Mesothelial cell of epicardium (in vitro differentiated cells): ENCODE results near the gene SPATC1L. TPM values are rescaled to one million over a fixed set of nuclear protein-coding genes. Genes with fewer than 3 reads are reported as not detected.

ENCODE experiments used
- DNase-seq, 2 experiments: peaks; one replicate each; pipeline ENCODE4 v3.0.0; 2021; ENCODE audit warnings: low spot score in 2 of 2; ENCODE audit not compliant: unreplicated experiment in 2 of 2
- H3K27ac Mint-ChIP-seq: 2 replicates; pipeline ENCODE4 v1.8.0; 2021; ENCODE audit warnings: mixed read lengths
- H3K27me3 Mint-ChIP-seq: 2 replicates; pipeline ENCODE4 v1.8.0; 2021; ENCODE audit warnings: low read depth, mixed read lengths
- H3K36me3 Mint-ChIP-seq: 2 replicates; pipeline ENCODE4 v1.8.0; 2021; ENCODE audit warnings: mixed read lengths
- H3K4me1 Mint-ChIP-seq: 2 replicates; pipeline ENCODE4 v1.8.0; 2021; ENCODE audit warnings: mixed read lengths
- H3K4me3 Mint-ChIP-seq: 2 replicates; pipeline ENCODE4 v1.8.0; 2021; ENCODE audit warnings: mild to moderate bottlenecking, moderate library complexity, mixed read lengths
- H3K9me3 Mint-ChIP-seq: 2 replicates; pipeline ENCODE4 v1.8.0; 2021; ENCODE audit warnings: mixed read lengths
- total RNA-seq: library from RNA; stranded (reverse); gene quantifications from 3 replicates; pipeline ENCODE4 v1.2.1, GENCODE V29; 2021
- TF ChIP-seq, protein P1 (sequence below): fragments of 200-600 bp; sonication (generic); IDR thresholded peaks from one replicate; pipeline ENCODE4 v1.5.0; 2021; ENCODE audit warnings: antibody characterized with exemption; ENCODE audit not compliant: unreplicated experiment

The SPATC1L gene
- total RNA-seq, 1 donor from 2014 or later: 28.1 TPM

DNA sequence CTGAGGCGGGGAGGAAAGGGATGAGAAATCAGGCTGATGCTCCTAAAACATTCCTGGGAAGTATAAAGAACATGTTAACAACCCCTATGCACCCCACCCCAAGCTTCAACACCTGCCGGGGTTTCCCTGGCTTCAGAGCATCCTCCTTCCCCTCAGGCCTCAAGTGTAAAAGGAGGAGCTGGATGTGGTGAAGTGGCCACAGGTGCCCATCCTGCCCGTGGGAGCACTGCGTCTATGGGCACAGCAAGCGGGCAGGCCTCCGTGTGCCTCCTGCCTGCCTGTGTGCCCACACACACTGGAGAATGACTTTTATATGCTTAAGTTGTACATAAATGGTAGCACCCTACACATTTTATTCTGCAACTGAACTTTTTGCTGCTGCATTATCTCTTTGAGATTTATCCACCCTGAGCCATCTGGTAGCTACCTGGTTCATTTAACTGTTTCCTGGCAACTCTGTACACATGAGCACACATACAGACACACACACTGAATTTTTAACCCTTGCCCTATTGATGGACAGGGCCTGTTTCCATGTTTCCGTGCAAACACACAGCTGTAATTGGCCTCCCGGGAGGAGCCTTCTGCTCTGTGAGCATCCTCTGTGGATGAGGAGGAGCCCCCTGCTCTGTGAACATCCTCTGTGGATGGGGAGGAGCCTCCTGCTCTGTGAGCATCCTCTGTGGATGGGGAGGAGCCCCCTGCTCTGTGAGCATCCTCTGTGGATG, 15.4 kb downstream of the SPATC1L start:
- Mint-ChIP-seq H3K27ac (no peak overlapping the region), H3K9me3 (peaks cover 7% of the 10 kb centered on the region), H3K36me3 (peaks cover 38% of the 10 kb centered on the region), H3K27me3 (no peaks in the 10 kb centered on the region), H3K4me1 (no peaks in the 10 kb centered on the region), H3K4me3 (no peak overlapping the region)
- TF ChIP-seq, protein P1, sequence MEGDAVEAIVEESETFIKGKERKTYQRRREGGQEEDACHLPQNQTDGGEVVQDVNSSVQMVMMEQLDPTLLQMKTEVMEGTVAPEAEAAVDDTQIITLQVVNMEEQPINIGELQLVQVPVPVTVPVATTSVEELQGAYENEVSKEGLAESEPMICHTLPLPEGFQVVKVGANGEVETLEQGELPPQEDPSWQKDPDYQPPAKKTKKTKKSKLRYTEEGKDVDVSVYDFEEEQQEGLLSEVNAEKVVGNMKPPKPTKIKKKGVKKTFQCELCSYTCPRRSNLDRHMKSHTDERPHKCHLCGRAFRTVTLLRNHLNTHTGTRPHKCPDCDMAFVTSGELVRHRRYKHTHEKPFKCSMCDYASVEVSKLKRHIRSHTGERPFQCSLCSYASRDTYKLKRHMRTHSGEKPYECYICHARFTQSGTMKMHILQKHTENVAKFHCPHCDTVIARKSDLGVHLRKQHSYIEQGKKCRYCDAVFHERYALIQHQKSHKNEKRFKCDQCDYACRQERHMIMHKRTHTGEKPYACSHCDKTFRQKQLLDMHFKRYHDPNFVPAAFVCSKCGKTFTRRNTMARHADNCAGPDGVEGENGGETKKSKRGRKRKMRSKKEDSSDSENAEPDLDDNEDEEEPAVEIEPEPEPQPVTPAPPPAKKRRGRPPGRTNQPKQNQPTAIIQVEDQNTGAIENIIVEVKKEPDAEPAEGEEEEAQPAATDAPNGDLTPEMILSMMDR: no peak
- no peak for DNase-seq

DNA sequence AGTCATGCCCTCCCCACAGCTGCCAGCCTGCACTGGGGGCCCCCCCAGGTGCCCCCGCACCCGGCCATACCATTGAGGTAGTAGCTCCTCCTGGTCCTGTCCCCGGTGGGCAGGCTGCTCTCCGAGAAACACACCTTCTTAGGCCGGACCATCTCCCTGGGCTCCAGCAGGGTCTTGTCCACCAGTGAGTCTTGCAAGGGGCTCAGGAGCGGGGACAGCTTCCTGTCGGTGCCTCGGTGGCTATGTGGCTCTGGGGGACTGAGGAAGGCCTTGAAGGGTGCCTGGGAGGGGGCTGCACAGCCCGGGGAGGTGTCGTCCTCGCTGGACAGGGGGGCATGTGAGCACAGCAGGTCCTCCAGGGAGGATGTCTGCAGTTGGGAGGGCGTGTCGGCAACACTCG, 16.0 kb downstream of the SPATC1L start:
- H3K27me3 Mint-ChIP-seq: no peaks in the 10 kb centered on the region
- H3K27ac Mint-ChIP-seq: no peak overlapping the region

DNA sequence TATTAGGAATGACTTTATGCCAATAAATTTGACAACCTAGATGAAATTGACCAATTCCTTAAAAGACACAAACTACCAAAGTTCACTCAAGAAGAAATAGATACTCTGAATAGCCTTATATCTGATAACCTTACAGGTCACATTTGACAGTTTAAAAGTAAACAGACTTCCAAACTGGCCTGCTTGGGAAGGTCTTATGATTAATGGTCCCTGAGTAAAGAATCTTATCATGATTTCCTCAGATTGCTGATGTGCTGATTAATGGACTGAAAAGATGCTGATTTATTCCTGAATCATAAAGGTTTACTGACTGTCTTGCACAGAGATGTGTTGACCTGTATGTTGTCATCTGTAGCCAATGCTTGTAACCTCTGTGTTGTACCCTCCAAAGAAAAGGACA, 19.2 kb downstream of the SPATC1L start:
- Mint-ChIP-seq H3K27ac (no peak overlapping the region), H3K4me3 (no peak overlapping the region), H3K27me3 (no peaks in the 10 kb centered on the region), H3K4me1 (no peaks in the 10 kb centered on the region), H3K36me3 (peaks cover 26% of the 10 kb centered on the region), H3K9me3 (peaks cover 7% of the 10 kb centered on the region)
- no peak for DNase-seq
- TF ChIP-seq, protein P1: no peak

More for the DNA sequence above, 16.0 kb downstream of the SPATC1L start:
- peaks cover 7% of the 10 kb centered on the region for H3K9me3 Mint-ChIP-seq
- H3K4me1 Mint-ChIP-seq: no peaks in the 10 kb centered on the region
- DNase-seq: no peak
- TF ChIP-seq, protein P1: no peak
- peaks cover 36% of the 10 kb centered on the region for H3K36me3 Mint-ChIP-seq
- no peak overlapping the region for H3K4me3 Mint-ChIP-seq

DNA sequence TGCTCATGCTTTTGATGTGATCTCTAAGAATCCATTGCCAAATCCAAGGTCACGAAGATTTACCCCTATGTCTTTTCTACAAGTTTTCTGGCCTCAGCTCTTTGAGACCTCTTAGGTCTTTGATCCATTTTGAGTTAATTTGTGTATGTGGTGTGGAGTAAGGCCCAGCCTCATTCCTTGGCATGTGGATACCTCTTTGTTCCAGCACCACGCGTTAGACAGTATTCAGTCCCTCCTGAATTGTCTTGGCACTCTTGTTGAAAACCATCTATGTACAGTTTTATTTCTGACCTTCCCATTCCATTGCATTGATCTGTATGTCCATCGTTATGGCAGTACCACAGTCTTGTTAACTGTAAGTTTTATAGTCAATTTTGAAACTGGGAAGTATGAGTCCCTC, 20.9 kb downstream of the SPATC1L start:
- no peak overlapping the region for H3K4me3 Mint-ChIP-seq
- no peaks in the 10 kb centered on the region for H3K4me1 Mint-ChIP-seq
- H3K27me3 Mint-ChIP-seq: no peaks in the 10 kb centered on the region
- no peak for DNase-seq
- H3K36me3 Mint-ChIP-seq: peaks cover 26% of the 10 kb centered on the region
- TF ChIP-seq, protein P1: no peak
- H3K27ac Mint-ChIP-seq: no peak overlapping the region
- peaks cover 7% of the 10 kb centered on the region for H3K9me3 Mint-ChIP-seq

DNA sequence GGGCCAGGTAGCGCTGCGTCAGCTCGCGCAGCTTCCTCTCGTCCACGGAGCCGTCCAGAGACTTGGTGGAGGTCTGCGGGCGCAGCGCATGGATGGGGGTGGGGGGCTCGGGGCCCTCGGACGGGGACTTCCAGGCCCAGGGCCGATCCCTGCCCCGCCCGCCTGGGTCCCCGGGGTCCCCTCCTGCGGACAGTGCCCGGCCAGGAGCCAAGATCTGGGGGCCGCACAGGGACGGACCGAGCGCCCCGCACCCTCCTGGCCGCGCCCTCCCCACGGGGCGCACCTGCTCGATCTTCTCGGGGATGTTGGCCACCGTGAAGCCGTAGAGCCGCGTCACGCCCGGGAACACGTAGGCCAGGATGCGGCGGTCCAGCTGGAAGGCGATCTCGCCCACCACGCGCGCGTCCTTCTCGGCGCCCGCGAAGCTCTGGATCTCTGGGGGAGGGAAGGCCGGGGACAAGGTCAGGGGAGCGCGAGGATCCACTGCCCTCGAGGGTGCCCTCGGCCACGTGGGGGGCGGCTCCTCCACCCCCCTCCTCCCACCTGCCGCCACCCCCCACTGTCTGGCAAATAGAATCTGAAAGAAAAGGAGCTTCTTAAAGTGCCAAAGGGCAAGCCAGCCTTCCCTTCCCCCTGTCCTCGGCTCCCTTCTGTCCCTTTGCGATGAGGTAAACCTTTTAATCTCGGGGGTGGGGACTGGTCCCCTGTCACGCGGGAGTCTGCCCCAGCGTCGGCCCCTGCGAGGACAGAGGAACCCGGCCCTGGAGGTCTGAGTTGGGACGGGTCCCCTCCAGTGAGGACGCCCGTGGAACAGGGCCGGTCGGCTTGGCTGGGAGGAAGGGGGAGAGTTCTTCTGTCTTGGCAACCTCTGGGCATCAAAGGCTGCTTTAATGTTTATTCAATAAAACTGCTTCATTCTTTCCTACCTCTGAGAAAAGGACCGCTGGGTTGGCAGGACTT, 22.3 kb downstream of the SPATC1L start:
- Mint-ChIP-seq H3K27ac (no peak overlapping the region), H3K36me3 (peaks cover 19% of the 10 kb centered on the region), H3K4me3 (no peak overlapping the region), H3K9me3 (peaks cover 7% of the 10 kb centered on the region), H3K4me1 (no peaks in the 10 kb centered on the region), H3K27me3 (no peaks in the 10 kb centered on the region)
- TF ChIP-seq, protein P1: no peak
- DNase-seq: no peak
